ENCODE results near the gene IRF2BP2. TPM values are rescaled to one million over a fixed set of nuclear protein-coding genes. Genes with fewer than 3 reads are reported as not detected.

The IRF2BP2 gene
- total and polyA plus RNA-seq, 5 experiments from 2014 or later: 25.8 to 183 (median 51.0) TPM

GRCh38 chr1:234584420-234584805, 25.6 kb downstream of the IRF2BP2 start:
- Mint-ChIP-seq H3K4me3 (no peak overlapping the region), H3K27me3 (peaks cover 0 to 9% (median 2%) of the 10 kb centered on the region in 5 donors), H3K9me3 (no peaks in the 10 kb centered on the region), H3K4me1 (peaks cover 0 to 2% (median 1%) of the 10 kb centered on the region in 4 donors), H3K27ac (no peak overlapping the region), H3K36me3 (no peaks in the 10 kb centered on the region)
- DNase-seq (no peak), ATAC-seq (no peak)
- POLR2A ChIA-PET: interaction anchor here (0.7 kb wide), 1 partner anchor 498 kb away, joined by 3 read pairs; no protein-coding TSS in a partner anchor

GRCh38 chr1:234583755-234584419, 26.1 kb downstream of the IRF2BP2 start:
- Mint-ChIP-seq H3K36me3 (no peaks in the 10 kb centered on the region), H3K27ac (no peak overlapping the region), H3K9me3 (no peaks in the 10 kb centered on the region), H3K4me1 (peaks cover 0 to 2% (median under 1%) of the 10 kb centered on the region in 4 donors), H3K4me3 (no peak overlapping the region), H3K27me3 (peaks cover 0 to 9% (median 2%) of the 10 kb centered on the region in 5 donors)
- no peak for ATAC-seq
- DNase-seq: no peak
- POLR2A ChIA-PET: interaction anchor here (0.7 kb wide), 1 partner anchor 499 kb away, joined by 3 read pairs; no protein-coding TSS in a partner anchor

DNA sequence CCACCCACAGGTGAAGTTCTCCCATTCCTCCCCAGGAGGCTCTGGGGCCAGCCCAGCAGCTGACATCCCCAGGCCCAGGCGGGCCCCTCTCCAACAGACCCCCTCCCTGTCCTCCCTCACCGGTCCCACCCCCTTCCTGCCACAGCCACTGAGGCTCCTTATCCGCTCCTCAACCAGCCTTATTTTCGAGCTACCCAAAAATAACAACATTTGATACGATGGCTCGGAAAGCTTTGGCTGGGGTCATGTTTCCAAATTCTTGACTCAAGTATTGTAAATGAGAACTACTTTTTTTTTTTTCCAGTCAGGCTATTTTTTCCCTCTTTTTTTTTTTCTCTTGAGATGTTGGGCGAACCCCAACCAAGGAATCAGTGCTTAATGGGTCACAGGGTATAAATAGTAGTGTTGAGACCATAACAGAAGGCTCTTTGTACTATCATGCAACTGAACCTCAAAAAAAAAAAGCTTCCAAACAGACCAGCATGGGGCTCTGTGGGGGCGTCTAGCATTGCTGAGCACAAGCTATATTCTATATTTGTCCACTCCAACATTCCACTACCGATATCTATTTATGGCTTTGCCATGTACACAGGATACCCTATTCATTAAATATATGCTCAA, 27.2 kb downstream of the IRF2BP2 start:
- Mint-ChIP-seq H3K27me3 (peaks cover 0 to 7% (median 3%) of the 10 kb centered on the region in 5 donors), H3K9me3 (no peaks in the 10 kb centered on the region), H3K4me1 (peaks cover 0 to 2% (median 0%) of the 10 kb centered on the region in 4 donors), H3K27ac (no peak overlapping the region), H3K4me3 (no peak overlapping the region), H3K36me3 (no peaks in the 10 kb centered on the region)
- POLR2A ChIA-PET: no interaction called here
- DNase-seq (no peak), ATAC-seq (no peak)

GRCh38 chr1:234582186-234582585, 27.8 kb downstream of the IRF2BP2 start:
- POLR2A ChIA-PET: no interaction called here
- ATAC-seq (no peak), DNase-seq (no peak)
- H3K4me1 Mint-ChIP-seq: peaks cover 0 to 2% (median 0%) of the 10 kb centered on the region in 4 donors
- H3K36me3 Mint-ChIP-seq: no peaks in the 10 kb centered on the region
- peak overlapping the region in 1 of 10 donors; percentile 15 for H3K27ac Mint-ChIP-seq
- no peak overlapping the region for H3K4me3 Mint-ChIP-seq
- H3K27me3 Mint-ChIP-seq: peaks cover 0 to 7% (median 3%) of the 10 kb centered on the region in 5 donors
- H3K9me3 Mint-ChIP-seq: no peaks in the 10 kb centered on the region

- no peak for DNase-seq
- Mint-ChIP-seq H3K4me1 (no peaks in the 10 kb centered on the region), H3K4me3 (no peak overlapping the region), H3K36me3 (no peaks in the 10 kb centered on the region), H3K27ac (no peak overlapping the region), H3K9me3 (no peaks in the 10 kb centered on the region), H3K27me3 (peaks cover 0 to 3% (median 2%) of the 10 kb centered on the region in 5 donors)
- ATAC-seq: no peak
- POLR2A ChIA-PET: no interaction called here
These were observed 28.8 kb downstream of the IRF2BP2 start for GRCh38 chr1:234581063-234581714.

- H3K36me3 Mint-ChIP-seq: no peaks in the 10 kb centered on the region
- H3K4me3 Mint-ChIP-seq: no peak overlapping the region
- H3K4me1 Mint-ChIP-seq: no peaks in the 10 kb centered on the region
- ATAC-seq: peak; percentile 49 to 53
- peaks cover 0 to 3% (median 2%) of the 10 kb centered on the region in 5 donors for H3K27me3 Mint-ChIP-seq
- H3K27ac Mint-ChIP-seq: no peak overlapping the region
- H3K9me3 Mint-ChIP-seq: no peaks in the 10 kb centered on the region
- POLR2A ChIA-PET: no interaction called here
- no peak for DNase-seq
These were observed 30.0 kb downstream of the IRF2BP2 start for GRCh38 chr1:234579967-234580366.

DNA sequence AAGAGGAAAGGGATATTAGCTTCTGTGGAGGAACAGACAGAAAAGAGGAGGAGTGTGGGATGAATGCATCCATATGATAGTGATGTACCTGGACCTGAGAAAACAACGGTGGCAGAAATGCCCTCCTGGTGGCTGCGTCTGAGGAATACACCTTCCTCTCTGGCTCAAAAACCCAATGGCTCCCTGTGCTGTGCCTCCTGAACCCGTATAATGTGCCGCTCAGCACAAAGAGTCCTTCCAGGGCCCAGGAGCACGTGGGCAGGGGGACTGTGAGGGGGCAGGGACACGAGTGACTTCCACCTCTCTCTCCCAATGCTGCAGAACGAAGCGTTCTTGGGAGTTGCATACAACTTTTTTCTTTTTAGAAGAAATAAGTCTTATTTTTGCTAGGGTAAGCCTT, 31.2 kb downstream of the IRF2BP2 start:
- H3K27me3 Mint-ChIP-seq: peaks cover 0 to 3% (median 2%) of the 10 kb centered on the region in 5 donors
- no peaks in the 10 kb centered on the region for H3K9me3 Mint-ChIP-seq
- POLR2A ChIA-PET: no interaction called here
- no peaks in the 10 kb centered on the region for H3K36me3 Mint-ChIP-seq
- peaks cover 0 to under 1% (median 0%) of the 10 kb centered on the region in 4 donors for H3K4me1 Mint-ChIP-seq
- no peak overlapping the region for H3K4me3 Mint-ChIP-seq
- ATAC-seq: no peak
- no peak for DNase-seq
- no peak overlapping the region for H3K27ac Mint-ChIP-seq

DNA sequence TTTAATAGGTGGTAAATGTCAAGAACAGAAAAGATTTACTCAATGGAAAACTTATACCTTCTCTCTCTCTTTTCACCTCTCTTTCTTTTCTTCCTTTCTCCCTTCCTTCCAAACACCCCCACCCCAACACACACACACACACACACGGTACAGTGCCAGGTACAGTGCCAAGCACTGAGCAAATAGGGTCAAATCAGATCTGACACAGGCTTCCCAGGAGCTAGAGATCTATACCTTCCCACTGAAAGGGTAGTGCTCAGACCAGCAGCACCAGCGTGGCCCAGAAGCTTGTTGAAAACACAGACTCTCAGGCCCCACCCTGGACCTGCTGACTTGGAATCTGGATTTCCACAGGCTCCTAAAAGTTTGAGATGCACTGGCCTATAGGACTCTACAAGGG, 31.9 kb downstream of the IRF2BP2 start:
- peaks cover 0 to 3% (median 2%) of the 10 kb centered on the region in 5 donors for H3K27me3 Mint-ChIP-seq
- no peaks in the 10 kb centered on the region for H3K36me3 Mint-ChIP-seq
- POLR2A ChIA-PET: no interaction called here
- peaks cover 0 to 2% (median 0%) of the 10 kb centered on the region in 4 donors for H3K4me1 Mint-ChIP-seq
- no peaks in the 10 kb centered on the region for H3K9me3 Mint-ChIP-seq
- ATAC-seq: no peak
- no peak for DNase-seq
- peak overlapping the region in 2 of 10 donors; percentile 46 to 59 for H3K27ac Mint-ChIP-seq
- no peak overlapping the region for H3K4me3 Mint-ChIP-seq

- POLR2A ChIA-PET: no interaction called here
- no peak overlapping the region for H3K4me3 Mint-ChIP-seq
- no peak overlapping the region for H3K27ac Mint-ChIP-seq
- peaks cover 0 to 3% (median 2%) of the 10 kb centered on the region in 5 donors for H3K27me3 Mint-ChIP-seq
- DNase-seq (no peak), ATAC-seq (peak in 1 of 2 donors; percentile 29)
- no peaks in the 10 kb centered on the region for H3K9me3 Mint-ChIP-seq
- no peaks in the 10 kb centered on the region for H3K36me3 Mint-ChIP-seq
- H3K4me1 Mint-ChIP-seq: peaks cover 0 to 2% (median 0%) of the 10 kb centered on the region in 4 donors
These were observed 36.2 kb downstream of the IRF2BP2 start for GRCh38 chr1:234573711-234574299.

- H3K9me3 Mint-ChIP-seq: no peaks in the 10 kb centered on the region
- H3K27me3 Mint-ChIP-seq: peaks cover 0 to 2% (median 0%) of the 10 kb centered on the region in 5 donors
- DNase-seq: no peak
- no peak overlapping the region for H3K27ac Mint-ChIP-seq
- H3K4me1 Mint-ChIP-seq: peaks cover 0 to 2% (median 0%) of the 10 kb centered on the region in 4 donors
- no peaks in the 10 kb centered on the region for H3K36me3 Mint-ChIP-seq
- H3K4me3 Mint-ChIP-seq: no peak overlapping the region
- ATAC-seq: no peak
- POLR2A ChIA-PET: no interaction called here
These were observed 37.0 kb downstream of the IRF2BP2 start for GRCh38 chr1:234572966-234573365.

- Mint-ChIP-seq H3K36me3 (peaks cover 0 to 4% (median 0%) of the 10 kb centered on the region in 3 donors), H3K4me1 (peaks cover 0 to 2% (median 0%) of the 10 kb centered on the region in 4 donors), H3K27ac (no peak overlapping the region), H3K4me3 (no peak overlapping the region), H3K27me3 (peaks cover 0 to 3% (median 0%) of the 10 kb centered on the region in 5 donors), H3K9me3 (no peaks in the 10 kb centered on the region)
- POLR2A ChIA-PET: no interaction called here
- no peak for DNase-seq
- no peak for ATAC-seq
These were observed 38.3 kb downstream of the IRF2BP2 start for GRCh38 chr1:234571702-234572101.

DNA sequence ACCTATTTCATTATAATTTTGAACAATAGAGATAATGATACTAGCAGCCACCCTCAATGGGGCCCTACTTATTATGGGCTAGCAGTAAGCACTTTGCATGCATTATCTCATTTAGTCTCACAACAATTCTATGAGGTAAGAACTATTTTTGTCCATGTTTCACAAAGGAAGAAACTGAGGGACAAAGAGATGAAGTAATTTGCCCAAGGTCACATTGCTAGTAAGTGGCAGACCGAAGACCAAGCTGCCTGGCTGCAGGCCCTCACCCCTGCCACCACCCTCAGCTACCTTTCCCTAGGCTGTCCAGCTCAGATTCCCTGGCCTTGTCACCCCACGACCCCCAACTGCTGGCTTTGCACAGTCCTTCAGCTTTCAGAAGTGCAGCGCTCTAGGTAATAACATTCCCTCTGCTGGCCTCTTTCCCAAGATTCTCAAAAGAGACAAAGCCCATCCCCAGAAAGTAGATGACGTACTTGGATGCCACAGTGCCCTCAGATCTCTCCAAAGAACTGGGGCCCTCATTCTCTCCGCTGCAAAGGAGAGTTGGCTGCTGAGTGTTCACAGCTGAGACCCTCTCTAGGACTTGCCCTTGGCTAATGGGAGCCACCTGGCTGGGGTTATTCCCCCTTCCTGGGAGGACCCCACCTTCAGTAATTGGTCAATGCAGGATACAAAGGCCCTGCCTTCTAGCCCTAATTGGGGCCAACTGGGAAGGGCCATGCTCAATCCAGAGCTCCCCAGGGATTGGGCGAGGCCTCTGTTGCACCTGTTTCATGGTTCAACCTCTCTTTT, 39.5 kb downstream of the IRF2BP2 start:
- H3K4me1 Mint-ChIP-seq: peaks cover 0 to 2% (median 0%) of the 10 kb centered on the region in 4 donors
- DNase-seq (no peak), ATAC-seq (no peak)
- no peak overlapping the region for H3K27ac Mint-ChIP-seq
- peaks cover 0 to 4% (median 0%) of the 10 kb centered on the region in 3 donors for H3K36me3 Mint-ChIP-seq
- no peaks in the 10 kb centered on the region for H3K9me3 Mint-ChIP-seq
- H3K4me3 Mint-ChIP-seq: no peak overlapping the region
- POLR2A ChIA-PET: no interaction called here
- peaks cover 0 to 3% (median 0%) of the 10 kb centered on the region in 5 donors for H3K27me3 Mint-ChIP-seq
